ENCODE measurements around the gene SGTB. TPM values are rescaled to one million over a fixed set of nuclear protein-coding genes. Genes with fewer than 3 reads are reported as not detected.

Gene SGTB
- total RNA-seq, 1 experiment from 2014 or later: 13.5 TPM

- ATAC-seq: peak; percentile 31
- Mint-ChIP-seq H3K27me3 (ENCODE audit: low read depth) (no peaks in the 10 kb centered on the region), H3K9me3 (no peaks in the 10 kb centered on the region), H3K4me1 (peaks cover 29% of the 10 kb centered on the region), H3K27ac (peak overlapping the region; percentile 98), H3K4me3 (peak overlapping the region; percentile 93), H3K36me3 (peaks cover 4% of the 10 kb centered on the region; the same call in 1 of the 2 replicates)
- ChIA-PET CTCF (interaction anchor here (1.2 to 2.0 kb wide), 3 partner anchors 20 to 99 kb away, joined by 3 to 4 read pairs (median 3); partner anchors contain the start of gene TRIM23), POLR2A (interaction anchor here (0.7 to 1.5 kb wide), 5 partner anchors 16 to 619 kb away, joined by 3 to 7 read pairs (median 3); partner anchors contain the start of gene SREK1)
- peak; percentile 20 for DNase-seq (ENCODE audit: low spot score)
- TF ChIP-seq AFF4 (CRISPR knock-in tag; IDR thresholded peaks at IDR 0.05; ENCODE audit: borderline replicate concordance) (no peak), FOXP1 (CRISPR knock-in tag; IDR thresholded peaks at IDR 0.05; ENCODE audit: borderline replicate concordance) (no peak), ZNF423 (CRISPR knock-in tag; IDR thresholded peaks at IDR 0.05) (peak; percentile 83; the same call in 1 of the 2 replicates), ZNF232 (CRISPR knock-in tag; IDR thresholded peaks at IDR 0.05) (no peak), SP1 (CRISPR knock-in tag; conservative IDR thresholded peaks at IDR 0.05) (no peak), ARID4B (CRISPR knock-in tag; IDR thresholded peaks at IDR 0.05; ENCODE audit: borderline replicate concordance) (0 out of 2 replicates have a peak, but pooled peaks have one; percentile 39), HMGXB4 (CRISPR knock-in tag; IDR thresholded peaks at IDR 0.05) (no peak), GTF2I (CRISPR knock-in tag; conservative IDR thresholded peaks at IDR 0.05) (no peak), PRRX2 (CRISPR knock-in tag; IDR thresholded peaks at IDR 0.05) (no peak), TCF7 (CRISPR knock-in tag; IDR thresholded peaks at IDR 0.05; ENCODE audit: low read depth) (no peak), ELF4 (CRISPR knock-in tag; IDR thresholded peaks at IDR 0.05; ENCODE audit: low read depth) (no peak), NFE2L1 (CRISPR knock-in tag; IDR thresholded peaks at IDR 0.05) (no peak), ZNF512 (CRISPR knock-in tag; IDR thresholded peaks at IDR 0.05; ENCODE audit: borderline replicate concordance) (no peak), ETV6 (CRISPR knock-in tag; IDR thresholded peaks at IDR 0.05) (no peak), JUN (CRISPR knock-in tag; IDR thresholded peaks at IDR 0.05) (no peak), ZNF532 (CRISPR knock-in tag; IDR thresholded peaks at IDR 0.05; ENCODE audit: borderline replicate concordance) (no peak), ATF1 (CRISPR knock-in tag; IDR thresholded peaks at IDR 0.05) (no peak), RORB (CRISPR knock-in tag; IDR thresholded peaks at IDR 0.05) (no peak), ZNF219 (CRISPR knock-in tag; IDR thresholded peaks at IDR 0.05; ENCODE audit: borderline replicate concordance) (0 out of 2 replicates have a peak, but pooled peaks have one; percentile 61), ZMAT4 (CRISPR knock-in tag; IDR thresholded peaks at IDR 0.05) (no peak)
These were observed 880 bp upstream of the SGTB start for GRCh38 chr5:65722575-65723403.

All from WTC11 (cell line).